ENCODE data around the gene GNPDA1.
"Not testable (repeated sequence)": the region's sequence is repeated elsewhere in the genome, so short reads cannot be mapped to it uniquely, and the experiment has no call there.

The GNPDA1 gene

GRCh38 chr5:142012792-142013388, at the start of gene GNPDA1:
TSS of gene GNPDA1 (minus strand) at chr5:142013027. CDS start at chr5:142012035, 992 bp downstream.
- peak; percentile 82 for DNase-seq

- DNase-seq, result peak; percentile 43
Measured at GRCh38 chr5:142059304-142059940, 46.6 kb upstream of the GNPDA1 start.

GRCh38 chr5:142057697-142058056, 44.9 kb upstream of the GNPDA1 start:
- DNase-seq, result no peak

GRCh38 chr5:142056816-142057696, 44.2 kb upstream of the GNPDA1 start:
- no peak for DNase-seq

GRCh38 chr5:142055301-142055700, 42.5 kb upstream of the GNPDA1 start:
- no peak for DNase-seq

- DNase-seq, result peak; percentile 79
Measured at GRCh38 chr5:142053426-142054151, 40.8 kb upstream of the GNPDA1 start.

- DNase-seq, result not testable (repeated sequence)
Measured at GRCh38 chr5:142052026-142052425, 39.2 kb upstream of the GNPDA1 start.

GRCh38 chr5:142048272-142048671, 35.4 kb upstream of the GNPDA1 start:
- no peak for DNase-seq

GRCh38 chr5:142046191-142046590, 33.4 kb upstream of the GNPDA1 start:
- no peak for DNase-seq

- DNase-seq, result not testable (repeated sequence)
Measured at GRCh38 chr5:142040881-142041280, 28.1 kb upstream of the GNPDA1 start.

- no peak for DNase-seq
Measured at GRCh38 chr5:142040285-142040684, 27.5 kb upstream of the GNPDA1 start.

- DNase-seq, result no peak
Measured at GRCh38 chr5:142038735-142039134, 25.9 kb upstream of the GNPDA1 start.

- DNase-seq, result not testable (repeated sequence)
Measured at GRCh38 chr5:142037599-142037998, 24.8 kb upstream of the GNPDA1 start.

- no peak for DNase-seq
Measured at GRCh38 chr5:142036918-142037317, 24.1 kb upstream of the GNPDA1 start.

GRCh38 chr5:142034994-142035393, 22.2 kb upstream of the GNPDA1 start:
- no peak for DNase-seq

- DNase-seq, result not testable (repeated sequence)
Measured at GRCh38 chr5:142033632-142034567, 21.1 kb upstream of the GNPDA1 start.

GRCh38 chr5:142032747-142033631, 20.2 kb upstream of the GNPDA1 start:
- DNase-seq, result no peak

- DNase-seq, result no peak
Measured at GRCh38 chr5:142032150-142032549, 19.3 kb upstream of the GNPDA1 start.

GRCh38 chr5:142025637-142026036, 12.8 kb upstream of the GNPDA1 start:
- no peak for DNase-seq

GRCh38 chr5:142024771-142025304, 12.0 kb upstream of the GNPDA1 start:
- peak; percentile 92 for DNase-seq

GRCh38 chr5:142023836-142024235, 11.0 kb upstream of the GNPDA1 start:
- no peak for DNase-seq
